GM12878 (cell line): Measurements from ENCODE around the gene PLEKHH1. TPM values are rescaled to one million over a fixed set of nuclear protein-coding genes. Genes with fewer than 3 reads are reported as not detected.

Source experiments
- ATAC-seq: fragments of 200-7000 bp; cut with Tn5 transposase; 3 replicates; pipeline ENCODE4 v1.9.1; 2020; ENCODE audit warnings: mild to moderate bottlenecking, moderate library complexity
- BruUV-seq: library from RNA; stranded (reverse); fragments of 400-500 nt; replicated peaks from 2 replicates; lab custom pipeline; 2021; lab: Mats Ljungman, UMichigan
- CTCF ChIA-PET: fragments of 300-600 bp; sonication (Branson Sonifier 250); formaldehyde crosslinking; extraction: SDS; loops from one replicate; lab custom pipeline; 2021; ENCODE audit warnings: inconsistent platforms; lab: Yijun Ruan, JAX
- POLR2A ChIA-PET: fragments of 350-600 bp; formaldehyde crosslinking; extraction: SDS; loops from one replicate; lab custom pipeline; 2021; ENCODE audit warnings: inconsistent platforms; lab: Charles Lee
- RAD21 ChIA-PET: fragments of 300-600 bp; sonication (Branson Sonifier 250); formaldehyde crosslinking; loops from one replicate; lab custom pipeline; 2023; ENCODE audit warnings: antibody characterized with exemption; ENCODE audit not compliant: unreplicated experiment; lab: Charles Lee
- SMC1A ChIA-PET: fragments of 300-600 bp; sonication (Branson Sonifier 250); formaldehyde crosslinking; loops from one replicate; lab custom pipeline; 2023; ENCODE audit not compliant: unreplicated experiment, uncharacterized antibody; lab: Charles Lee
- DNase-seq: peaks from one replicate; pipeline ENCODE4 v3.0.0-alpha.2; 2011; ENCODE audit warnings: low read depth, low spot score
- FAIRE-seq: peaks from 3 replicates; lab custom pipeline; 2011; peaks lifted over from hg19 to GRCh38; lab: Jason Lieb, UNC
- H2AFZ ChIP-seq: 2 replicates; pipeline ENCODE4 v1.6.0; 2011; ENCODE audit warnings: low read depth, low read length, control low read depth; ENCODE audit not compliant: control insufficient read depth
- H3K27ac ChIP-seq: 2 replicates; pipeline ENCODE4 v1.5.1; 2011; ENCODE audit warnings: control low read depth; ENCODE audit not compliant: control insufficient read depth, insufficient read depth
- H3K27me3 ChIP-seq, 2 experiments: replicated peaks in 1 of 2; 2 replicates each; pipeline versions ENCODE4 v1.6.0 to v1.6.1; 2011; ENCODE audit warnings: low read length in 1 of 2; ENCODE audit not compliant: control insufficient read depth in 2 of 2, insufficient read depth in 2 of 2
- H3K36me3 ChIP-seq, 2 experiments: 2 replicates each; pipeline ENCODE4 v1.5.1; 2011; ENCODE audit warnings: low read length in 1 of 2; ENCODE audit not compliant: control insufficient read depth in 2 of 2, insufficient read depth in 2 of 2
- H3K4me1 ChIP-seq: 2 replicates; pipeline ENCODE4 v1.6.1; 2011; ENCODE audit warnings: mild to moderate bottlenecking, low read length, moderate library complexity, mixed read lengths; ENCODE audit not compliant: control insufficient read depth, insufficient read depth
- H3K4me2 ChIP-seq: 2 replicates; pipeline ENCODE4 v1.6.0; 2011; ENCODE audit warnings: control low read depth; ENCODE audit not compliant: control insufficient read depth, insufficient read depth
- H3K4me3 ChIP-seq: fragments of 200-600 bp; sonication (generic); 2 replicates; pipeline ENCODE4 v1.5.1; 2016
- H3K79me2 ChIP-seq: 2 replicates; pipeline ENCODE4 v1.6.0; 2011; ENCODE audit warnings: low read length; ENCODE audit not compliant: control insufficient read depth, insufficient read depth
- H3K9ac ChIP-seq: 2 replicates; pipeline ENCODE4 v1.8.0; 2011; ENCODE audit warnings: low read length, control low read depth, mixed read lengths; ENCODE audit not compliant: control insufficient read depth, insufficient read depth
- H3K9me3 ChIP-seq: replicated peaks from 3 replicates; pipeline ENCODE4 v1.5.1; 2011; ENCODE audit warnings: mild to moderate bottlenecking, low read length; ENCODE audit not compliant: control insufficient read depth, insufficient read depth
- H4K20me1 ChIP-seq: 2 replicates; pipeline ENCODE4 v1.6.0; 2011; ENCODE audit not compliant: control insufficient read depth, insufficient read depth
- POLR2AphosphoS2 ChIP-seq: IDR thresholded peaks from 2 replicates; pipeline ENCODE4 v1.6.1; 2011; ENCODE audit warnings: low read depth, mild to moderate bottlenecking, low read length, improper control_type of control experiment, moderate library complexity
- SMAD1 ChIP-seq: fragments of 450-650 bp; IDR thresholded peaks from 2 replicates; pipeline ENCODE4 v1.6.1; 2018; ENCODE audit warnings: mild to moderate bottlenecking, low read depth; ENCODE audit not compliant: partially characterized antibody
- SP1 ChIP-seq: IDR thresholded peaks from one replicate; pipeline ENCODE4 v1.6.1; 2011; ENCODE audit warnings: low read depth, low read length
- WGBS: methylation state at CpG from one replicate; pipeline ENCODE4 v1.1.6; 2016; ENCODE audit warnings: low lambda C conversion rate; ENCODE audit not compliant: insufficient replicate concordance, insufficient coverage; ENCODE audit errors: missing lambda C conversion rate; 5-methylcytosine and 5-hydroxymethylcytosine counted together
- in situ Hi-C: fragments of 300-500 bp; cut with MboI; formaldehyde crosslinking; loops from 9 replicates; pipeline ENCODE4 v1.14.3; 2018; ENCODE audit warnings: mixed read lengths
- intact Hi-C: fragments of 100-400 bp; cut with micrococcal nuclease; formaldehyde crosslinking; loops from one replicate; pipeline ENCODE4 v1.14.2; 2022; ENCODE audit not compliant: unreplicated experiment
- polyA plus RNA-seq, 11 experiments: library from polyadenylated mRNA; depleted of rRNA in 4 of 11; unstranded in 6 of 11; stranded (reverse) in 5 of 11; fragments of >200 nt; fragmentation: Nextera tagmentation in 4 of 11; fragmentation: Illumina TruSeq in 1 of 11; extraction: Ambion mirVana in 4 of 11; extraction: Trizol in 1 of 11; gene quantifications; 1 replicate in 1 of 11; 2 replicates in 10 of 11; pipeline versions ENCODE4 v1.2.1 to v1.2.3, GENCODE V29; 2011 to 2016; ENCODE audit warnings: inconsistent platforms in 2 of 11, missing spikeins in 2 of 11, low read depth in 1 of 11
- total RNA-seq, 4 experiments: library from RNA; depleted of rRNA in 3 of 4; stranded (reverse); fragments of >200 nt in 3 of 4; fragmentation: Illumina TruSeq in 1 of 4; extraction: Trizol in 1 of 4; gene quantifications; 2 replicates each; pipeline versions ENCODE4 v1.2.1 to v1.2.3, GENCODE V29; 2013 to 2021
- TF ChIP-seq, protein P1 (sequence below): fragments of 450-650 bp; IDR thresholded peaks from 2 replicates; pipeline ENCODE4 v1.6.1; 2017; ENCODE audit warnings: mild to moderate bottlenecking, low read depth, inconsistent platforms; ENCODE audit not compliant: poor library complexity, severe bottlenecking

Gene PLEKHH1
- total and polyA plus RNA-seq, 10 of the 15 experiments (the other 5 are each of a cell fraction or from before 2014, with no cell fraction given) = 0.11 to 0.95 (median 0.41) TPM

DNA sequence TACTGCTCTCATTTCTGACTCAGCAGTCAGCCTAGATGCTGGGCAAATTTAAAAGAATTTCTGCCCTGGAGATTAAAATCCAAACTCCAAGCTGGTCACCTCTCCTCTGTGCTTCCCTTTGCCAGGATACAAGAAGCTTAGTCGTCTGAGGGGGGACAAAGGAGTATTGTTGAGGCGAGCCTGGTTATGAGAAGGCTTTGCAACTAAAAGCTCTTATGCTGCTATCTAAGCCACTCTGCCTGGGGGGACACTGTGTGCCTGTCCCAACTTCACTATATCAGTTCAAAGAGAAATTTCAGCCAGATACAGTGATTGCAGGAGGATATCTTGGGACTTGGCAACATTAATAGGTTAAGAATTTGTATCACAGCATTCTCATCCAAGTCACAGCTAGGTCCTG lies 10.8 kb upstream of the PLEKHH1 start:
- H3K36me3 ChIP-seq = no peaks in the 10 kb centered on the region
- no peak overlapping the region for H3K27ac ChIP-seq
- no peak overlapping the region for H3K9ac ChIP-seq
- TF ChIP-seq POLR2AphosphoS2 = no peak
- no peak for TF ChIP-seq SP1
- no peak for TF ChIP-seq SMAD1
- TF ChIP-seq, protein P1, sequence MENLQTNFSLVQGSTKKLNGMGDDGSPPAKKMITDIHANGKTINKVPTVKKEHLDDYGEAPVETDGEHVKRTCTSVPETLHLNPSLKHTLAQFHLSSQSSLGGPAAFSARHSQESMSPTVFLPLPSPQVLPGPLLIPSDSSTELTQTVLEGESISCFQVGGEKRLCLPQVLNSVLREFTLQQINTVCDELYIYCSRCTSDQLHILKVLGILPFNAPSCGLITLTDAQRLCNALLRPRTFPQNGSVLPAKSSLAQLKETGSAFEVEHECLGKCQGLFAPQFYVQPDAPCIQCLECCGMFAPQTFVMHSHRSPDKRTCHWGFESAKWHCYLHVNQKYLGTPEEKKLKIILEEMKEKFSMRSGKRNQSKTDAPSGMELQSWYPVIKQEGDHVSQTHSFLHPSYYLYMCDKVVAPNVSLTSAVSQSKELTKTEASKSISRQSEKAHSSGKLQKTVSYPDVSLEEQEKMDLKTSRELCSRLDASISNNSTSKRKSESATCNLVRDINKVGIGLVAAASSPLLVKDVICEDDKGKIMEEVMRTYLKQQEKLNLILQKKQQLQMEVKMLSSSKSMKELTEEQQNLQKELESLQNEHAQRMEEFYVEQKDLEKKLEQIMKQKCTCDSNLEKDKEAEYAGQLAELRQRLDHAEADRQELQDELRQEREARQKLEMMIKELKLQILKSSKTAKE = no peak
- TF ChIP-seq, all 136 proteins: peak for 0
- 0% methylated on average over 2 of the region's 2 CpGs for WGBS
- Histone ChIP-seq H3K9me3 (no peaks in the 10 kb centered on the region), H3K27me3 (peaks cover 0 to 11% of the 10 kb centered on the region in 2 experiments; a peak in 1 of 4 replicates), H3K4me2 (no peak overlapping the region), H2AFZ (no peak overlapping the region), H4K20me1 (no peaks in the 10 kb centered on the region), H3K4me1 (no peaks in the 10 kb centered on the region), H3K79me2 (no peaks in the 10 kb centered on the region), H3K4me3 (no peak overlapping the region)
- intact Hi-C loops (no loop called here), in situ Hi-C loops (no loop called here)
- CTCF ChIA-PET = interaction anchor here (0.5 to 2.9 kb wide), 2 partner anchors 95 to 1159 kb away, joined by 3 to 11 read pairs; no protein-coding TSS in a partner anchor
- ATAC-seq = no peak
- POLR2A ChIA-PET = no interaction called here
- RAD21 ChIA-PET = interaction anchor here (1.0 kb wide), 1 partner anchor 49 kb away, joined by 3 read pairs; no protein-coding TSS in a partner anchor
- FAIRE-seq = no peak
- no TSS peak for BruUV-seq
- SMC1A ChIA-PET = interaction anchor here (0.5 to 1.0 kb wide), 3 partner anchors 9 to 49 kb away, joined by 3 to 6 read pairs (median 4); no protein-coding TSS in a partner anchor
- no peak for DNase-seq
